ENCODE measurements around the gene HLA-DRA.

The HLA-DRA gene

DNA sequence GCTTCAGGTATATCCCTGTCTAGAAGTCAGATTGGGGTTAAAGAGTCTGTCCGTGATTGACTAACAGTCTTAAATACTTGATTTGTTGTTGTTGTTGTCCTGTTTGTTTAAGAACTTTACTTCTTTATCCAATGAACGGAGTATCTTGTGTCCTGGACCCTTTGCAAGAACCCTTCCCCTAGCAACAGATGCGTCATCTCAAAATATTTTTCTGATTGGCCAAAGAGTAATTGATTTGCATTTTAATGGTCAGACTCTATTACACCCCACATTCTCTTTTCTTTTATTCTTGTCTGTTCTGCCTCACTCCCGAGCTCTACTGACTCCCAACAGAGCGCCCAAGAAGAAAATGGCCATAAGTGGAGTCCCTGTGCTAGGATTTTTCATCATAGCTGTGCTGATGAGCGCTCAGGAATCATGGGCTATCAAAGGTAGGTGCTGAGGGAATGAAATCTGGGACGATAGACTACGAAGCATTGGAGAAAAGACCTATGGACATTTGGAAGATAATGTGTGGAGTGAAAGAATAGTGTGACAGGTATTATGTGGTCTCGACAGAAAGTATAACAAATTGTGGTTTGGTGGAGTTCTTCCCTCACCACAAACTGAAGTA, at the start of gene HLA-DRA:
HLA-DRA (plus strand) TSS at position 286 of the 613 bp plus-strand sequence; CDS start at position 350, 64 bp downstream.
- no peak for DNase-seq (ENCODE audit: low read depth)

GRCh38 chr6:32391505-32391904, 48.2 kb upstream of the HLA-DRA start:
- no peak for DNase-seq (ENCODE audit: low read depth)

- DNase-seq (ENCODE audit: low read depth), result no peak
Measured at GRCh38 chr6:32393665-32394420, 45.8 kb upstream of the HLA-DRA start.

DNA sequence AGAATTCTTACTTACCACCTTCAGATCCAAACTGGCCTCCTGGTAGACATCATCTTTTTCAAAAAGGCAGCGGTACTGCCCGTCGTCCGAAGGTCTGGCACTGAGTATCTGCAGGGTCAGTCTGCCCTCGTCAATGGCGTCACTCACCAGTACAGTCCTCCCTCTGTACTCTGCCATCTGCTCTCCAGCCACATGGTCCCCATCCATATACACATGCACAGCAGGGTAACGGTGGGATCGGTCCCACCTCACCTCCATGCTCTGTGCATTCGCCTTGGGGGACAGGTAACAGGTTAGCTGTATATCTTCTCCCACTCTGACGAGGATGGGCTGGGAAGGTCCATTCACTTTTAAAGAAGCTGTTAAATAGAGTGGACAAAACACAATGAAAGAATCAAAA, 43.7 kb upstream of the HLA-DRA start:
- no peak for DNase-seq (ENCODE audit: low read depth)

GRCh38 chr6:32397252-32397920, 42.3 kb upstream of the HLA-DRA start:
- no peak for DNase-seq (ENCODE audit: low read depth)

DNA sequence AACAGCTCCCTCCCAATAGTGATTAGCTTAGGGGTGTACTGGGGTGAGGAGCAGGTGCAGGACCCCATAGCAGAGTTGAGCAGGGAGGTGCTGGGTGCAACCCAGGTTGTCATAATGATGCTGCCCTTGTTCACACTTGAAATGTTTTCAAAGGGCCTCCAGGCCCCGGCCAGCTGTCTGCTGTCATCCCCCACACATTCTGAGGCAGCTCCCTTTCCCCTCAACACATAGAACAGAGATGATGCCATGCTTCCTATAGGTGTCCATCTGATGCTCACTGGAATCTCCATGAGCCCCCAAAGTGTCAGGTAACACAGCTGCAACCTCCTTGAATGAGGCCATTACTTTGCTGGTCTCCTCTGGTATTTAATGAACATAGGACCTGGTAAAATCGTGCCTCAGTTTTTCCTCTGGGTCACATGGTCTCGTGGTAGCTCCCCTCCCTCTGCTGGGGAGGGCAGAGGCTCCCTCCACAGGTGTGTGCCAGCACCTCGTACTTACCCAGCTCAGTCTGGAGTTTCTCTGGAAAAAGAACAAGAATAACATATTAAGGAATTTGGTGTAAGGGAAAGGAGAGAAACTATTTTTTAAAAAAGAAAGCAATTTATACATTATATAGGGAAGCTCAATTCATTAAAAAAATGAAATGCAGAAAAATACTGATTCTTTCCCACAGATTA, 38.3 kb upstream of the HLA-DRA start:
- DNase-seq (ENCODE audit: low read depth), result no peak

DNA sequence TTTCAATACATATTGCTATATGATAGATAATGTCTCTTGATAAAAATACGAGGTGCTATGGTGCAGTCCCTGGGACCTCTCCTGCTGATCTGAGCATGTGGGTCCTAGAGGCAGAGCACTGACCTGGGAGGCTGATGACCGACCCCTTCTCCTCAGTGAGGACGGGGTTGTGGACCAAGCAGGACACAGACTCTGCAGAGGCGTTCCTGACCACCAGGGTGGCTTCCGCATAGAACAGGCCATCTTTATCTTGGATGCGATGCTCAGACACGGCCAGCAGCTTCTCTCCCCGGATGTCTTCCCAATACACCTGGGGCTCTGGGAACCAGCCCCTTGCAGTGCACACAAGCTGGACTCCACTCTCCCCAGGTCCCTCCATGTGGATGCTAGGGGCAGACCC, 36.9 kb upstream of the HLA-DRA start:
- no peak for DNase-seq (ENCODE audit: low read depth)

GRCh38 chr6:32405656-32406055, 34.0 kb upstream of the HLA-DRA start:
- no peak for DNase-seq (ENCODE audit: low read depth)

DNA sequence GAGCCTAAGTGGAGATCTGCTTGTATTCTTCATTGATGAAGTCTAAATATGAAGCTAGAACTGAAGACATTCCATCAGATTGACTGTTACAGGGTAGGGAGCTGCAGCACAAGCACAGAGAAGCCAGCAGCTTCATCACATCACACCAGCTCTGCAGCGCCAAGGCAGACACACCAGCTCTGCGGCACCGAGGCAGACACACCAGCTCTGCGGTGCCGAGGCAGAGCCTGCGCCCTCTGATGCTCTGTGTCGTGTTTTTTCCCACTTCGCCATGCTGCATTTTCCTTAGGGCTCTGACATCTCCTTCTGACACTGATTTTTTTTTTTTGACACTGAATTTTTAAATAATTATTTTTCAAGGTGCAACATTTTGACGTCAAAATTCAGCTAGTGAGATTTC, 33.5 kb upstream of the HLA-DRA start:
- DNase-seq (ENCODE audit: low read depth), result no peak

DNA sequence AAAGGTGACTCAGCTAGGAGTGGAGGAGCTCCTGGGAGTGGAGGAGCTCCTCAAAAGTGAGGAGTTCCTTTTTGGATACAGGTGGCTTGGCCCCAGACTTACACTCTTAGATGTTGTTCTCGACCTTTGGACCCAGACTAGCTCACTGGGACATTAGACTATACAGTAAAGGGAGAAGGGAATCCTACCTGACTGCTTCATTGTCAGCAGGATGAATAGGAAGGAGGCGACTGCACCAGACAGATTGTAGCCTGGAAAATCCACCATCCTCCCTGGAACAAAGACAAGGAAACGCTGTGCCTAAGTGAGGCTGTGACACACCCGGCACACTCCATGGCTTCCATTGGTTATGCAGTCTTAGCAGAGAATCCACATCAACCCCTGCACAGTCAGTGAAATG, 32.8 kb upstream of the HLA-DRA start, which contains the start of gene BTNL2:
BTNL2 (minus strand) TSS at position 325 of the 400 bp plus-strand sequence; CDS start at position 267, 58 bp downstream.
- DNase-seq (ENCODE audit: low read depth), result no peak

GRCh38 chr6:32410906-32411305, 28.8 kb upstream of the HLA-DRA start:
- no peak for DNase-seq (ENCODE audit: low read depth)

GRCh38 chr6:32411566-32412327, 27.9 kb upstream of the HLA-DRA start:
- no peak for DNase-seq (ENCODE audit: low read depth)

- DNase-seq (ENCODE audit: low read depth), result peak; percentile 74
Measured at GRCh38 chr6:32413427-32414047, 26.1 kb upstream of the HLA-DRA start.

DNA sequence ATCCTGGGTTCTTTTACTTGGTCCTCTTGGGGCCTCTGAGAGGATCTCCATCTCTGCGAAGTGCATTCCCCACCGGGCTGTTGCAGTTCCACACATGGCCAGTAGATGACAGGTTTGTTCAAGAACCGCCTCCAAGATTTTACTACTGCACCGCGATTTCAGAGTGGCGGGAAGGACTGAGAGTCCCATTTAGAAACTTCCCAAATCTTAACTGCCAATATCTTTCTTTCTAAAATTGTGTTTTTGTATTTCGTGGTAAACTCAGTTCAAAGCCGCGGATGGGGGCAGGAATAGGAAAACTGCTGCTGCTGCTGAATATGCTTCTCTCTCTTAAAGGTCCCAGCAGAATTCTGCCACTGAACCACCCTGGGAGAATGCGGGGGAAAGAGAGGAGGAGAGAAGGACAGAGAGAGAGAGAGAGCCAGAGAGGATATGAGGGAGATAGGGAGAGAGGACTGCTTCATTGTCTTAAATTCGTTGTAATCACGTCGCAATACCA, 24.1 kb upstream of the HLA-DRA start:
- DNase-seq (ENCODE audit: low read depth), result peak; percentile 56

DNA sequence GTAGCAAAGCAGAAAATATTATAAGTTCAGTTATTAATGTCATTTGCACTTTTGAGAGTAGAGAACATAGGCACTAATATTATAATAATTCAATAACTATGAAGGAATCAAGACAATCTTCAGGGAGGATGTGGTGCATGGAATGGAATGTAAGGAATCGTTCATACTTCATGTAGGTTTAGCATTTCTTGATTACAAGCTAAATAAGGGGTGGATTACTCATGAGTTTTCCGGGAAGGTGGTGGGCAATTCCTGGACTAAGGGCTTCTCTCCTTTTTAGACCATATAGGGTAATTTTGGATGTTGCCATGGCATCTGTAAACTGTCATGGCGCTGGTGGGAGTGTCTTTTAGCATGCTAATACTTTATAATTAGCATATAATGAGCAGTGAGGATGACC, 23.7 kb upstream of the HLA-DRA start:
- DNase-seq (ENCODE audit: low read depth), result no peak

- DNase-seq (ENCODE audit: low read depth), result no peak
Measured at GRCh38 chr6:32424589-32425300, 14.9 kb upstream of the HLA-DRA start.

DNA sequence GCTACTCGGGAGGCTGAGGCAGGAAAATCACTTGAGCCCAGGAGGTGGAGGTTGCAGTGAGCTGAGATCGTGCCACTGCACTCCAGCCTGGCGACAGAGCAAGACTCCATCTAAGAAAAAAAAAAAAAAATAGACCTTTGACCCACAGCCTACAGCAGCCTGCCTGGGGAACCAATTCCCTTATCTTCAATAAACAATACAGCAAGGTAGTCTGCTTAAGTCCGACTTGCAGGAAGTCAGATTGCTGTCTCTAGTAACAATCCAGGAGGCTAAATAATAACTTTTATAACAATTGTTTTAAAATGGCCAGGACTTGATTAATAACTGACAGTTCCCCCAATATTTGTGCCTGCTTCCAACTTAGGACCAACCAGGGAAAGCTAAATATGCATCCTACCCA, 13.3 kb upstream of the HLA-DRA start:
- no peak for DNase-seq (ENCODE audit: low read depth)

- DNase-seq (ENCODE audit: low read depth), result no peak
Measured at GRCh38 chr6:32427218-32427617, 12.5 kb upstream of the HLA-DRA start.

DNA sequence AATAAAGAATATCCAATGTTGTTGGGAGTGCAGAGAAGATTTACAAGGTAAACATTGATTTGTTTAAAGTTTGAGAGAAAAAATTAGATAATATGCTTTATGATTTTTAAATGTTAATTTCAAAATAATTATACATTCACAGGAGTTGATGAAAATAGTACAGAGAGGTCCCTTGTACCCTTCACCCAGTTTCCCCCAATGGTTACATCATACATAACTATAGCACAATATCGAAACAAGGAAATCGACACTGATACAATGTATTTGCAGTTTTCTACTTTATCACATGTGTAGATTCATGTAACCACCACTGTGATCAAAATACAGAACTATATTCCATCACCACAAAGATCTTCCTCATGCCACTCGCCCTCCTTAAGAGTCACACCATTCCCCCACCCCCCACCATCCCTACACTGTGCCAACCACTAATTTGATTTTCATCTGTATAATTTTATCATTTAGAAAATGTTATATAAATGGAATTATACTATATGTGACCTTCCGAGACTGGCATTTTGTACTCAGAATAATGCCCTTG, 11.7 kb upstream of the HLA-DRA start:
- no peak for DNase-seq (ENCODE audit: low read depth)

DNA sequence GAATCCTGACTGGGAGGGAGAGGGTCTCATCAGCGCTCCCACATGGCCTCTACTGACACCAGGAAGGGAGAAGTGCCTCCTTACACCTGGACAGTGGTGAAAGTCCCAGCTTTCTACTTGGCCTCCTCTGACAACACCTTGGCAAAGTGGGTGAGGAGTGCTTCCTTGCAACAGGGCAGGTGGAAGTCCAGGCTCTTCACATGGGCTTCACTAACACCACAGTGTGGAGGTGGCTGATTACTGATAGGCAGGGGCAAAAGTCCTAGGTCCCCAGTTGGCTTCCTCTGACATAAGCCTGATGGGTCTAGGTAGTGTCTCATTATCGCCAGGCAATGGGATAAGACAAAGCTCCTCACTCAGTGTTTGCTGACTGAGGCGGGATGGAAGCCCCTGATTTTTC, 9.5 kb upstream of the HLA-DRA start:
- no peak for DNase-seq (ENCODE audit: low read depth)
